T-helper 1 cell treated with Interleukin-12 subunit alpha and Interleukin-12 subunit beta and Interleukin-4 antibody, amounts not matched to agents 30 ng/mL and 1 ng/mL, for 36 hours (primary cell): ENCODE measurements around the gene SLC25A48. TPM values are rescaled to one million over a fixed set of nuclear protein-coding genes. Genes with fewer than 3 reads are reported as not detected.
"Not testable (repeated sequence)": the region's sequence is repeated elsewhere in the genome, so short reads cannot be mapped to it uniquely, and the experiment has no call there.

Source experiments
- intact Hi-C: fragments of 100-400 bp; cut with micrococcal nuclease; formaldehyde crosslinking; loops from one replicate; pipeline ENCODE4 v1.15.1; 2024
- total RNA-seq: library from RNA; stranded (reverse); gene quantifications from 2 replicates; pipeline ENCODE4 v1.2.3, GENCODE V29; 2022

SLC25A48 gene
- total RNA-seq, 1 donor from 2014 or later = not detected

GRCh38 chr5:135829681-135830383, 4.6 kb upstream of the SLC25A48 start:
- intact Hi-C loops = loop anchor here (1.0 to 2.0 kb wide), 3 partner anchors 269 to 373 kb away; no protein-coding TSS in a partner anchor

GRCh38 chr5:135830384-135830700, 4.1 kb upstream of the SLC25A48 start:
- intact Hi-C loops = loop anchor here (1.0 to 2.0 kb wide), 3 partner anchors 269 to 374 kb away; no protein-coding TSS in a partner anchor

GRCh38 chr5:135830876-135831275, 3.6 kb upstream of the SLC25A48 start:
- intact Hi-C loops = loop anchor here (1.0 to 2.0 kb wide), 3 partner anchors 270 to 374 kb away; no protein-coding TSS in a partner anchor

GRCh38 chr5:135831439-135831838, 3.0 kb upstream of the SLC25A48 start:
- intact Hi-C loops = loop anchor here (2.0 kb wide), 1 partner anchor 375 kb away; no protein-coding TSS in a partner anchor

GRCh38 chr5:135831851-135832555, 2.5 kb upstream of the SLC25A48 start:
- intact Hi-C loops = loop anchor here (2.0 kb wide), 1 partner anchor 375 kb away; no protein-coding TSS in a partner anchor

- intact Hi-C loops = no loop called here
These were observed 1.2 kb upstream of the SLC25A48 start for GRCh38 chr5:135832941-135833920.

GRCh38 chr5:135833961-135834638, 363 bp upstream of the SLC25A48 start:
- intact Hi-C loops = loop anchor here (1.0 kb wide), 1 partner anchor 272 kb away; no protein-coding TSS in a partner anchor

- intact Hi-C loops = no loop called here
These were observed 1.3 kb downstream of the SLC25A48 start for GRCh38 chr5:135835766-135836165.

GRCh38 chr5:135838395-135838794, 3.9 kb downstream of the SLC25A48 start:
- intact Hi-C loops = not testable (repeated sequence)

- intact Hi-C loops = no loop called here
These were observed 5.1 kb downstream of the SLC25A48 start for GRCh38 chr5:135839566-135839965.

- intact Hi-C loops = no loop called here
These were observed 6.5 kb downstream of the SLC25A48 start for GRCh38 chr5:135840959-135841358.

- intact Hi-C loops = no loop called here
These were observed 8.3 kb downstream of the SLC25A48 start for GRCh38 chr5:135842737-135843136.

- intact Hi-C loops = no loop called here
These were observed 9.3 kb downstream of the SLC25A48 start for GRCh38 chr5:135843571-135844337.

GRCh38 chr5:135846311-135846710, 11.8 kb downstream of the SLC25A48 start:
- intact Hi-C loops = no loop called here

GRCh38 chr5:135847976-135848375, 13.5 kb downstream of the SLC25A48 start:
- intact Hi-C loops = no loop called here

- intact Hi-C loops = no loop called here
These were observed 15.8 kb downstream of the SLC25A48 start for GRCh38 chr5:135850231-135850630.

GRCh38 chr5:135850671-135851070, 16.2 kb downstream of the SLC25A48 start:
- intact Hi-C loops = no loop called here

- intact Hi-C loops = no loop called here
These were observed 16.9 kb downstream of the SLC25A48 start for GRCh38 chr5:135851186-135851914.
